ENCODE data around the gene BYSL.

GRCh38 chr6:41920921-41921711 is at the start of gene BYSL, which contains the start of gene MED20:
- TF ChIP-seq EP300 (IDR thresholded peaks at IDR 0.05), result no peak
- TF ChIP-seq CTCF (IDR thresholded peaks at IDR 0.05), result peak in 5 of 7 experiments; percentile 94 to 99 (median 98)

Data from stomach (tissue), 4 donors.